ENCODE measurements around the gene IKBIP.
"Not testable (repeated sequence)": the region's sequence is repeated elsewhere in the genome, so short reads cannot be mapped to it uniquely, and the experiment has no call there.

Gene IKBIP

DNA sequence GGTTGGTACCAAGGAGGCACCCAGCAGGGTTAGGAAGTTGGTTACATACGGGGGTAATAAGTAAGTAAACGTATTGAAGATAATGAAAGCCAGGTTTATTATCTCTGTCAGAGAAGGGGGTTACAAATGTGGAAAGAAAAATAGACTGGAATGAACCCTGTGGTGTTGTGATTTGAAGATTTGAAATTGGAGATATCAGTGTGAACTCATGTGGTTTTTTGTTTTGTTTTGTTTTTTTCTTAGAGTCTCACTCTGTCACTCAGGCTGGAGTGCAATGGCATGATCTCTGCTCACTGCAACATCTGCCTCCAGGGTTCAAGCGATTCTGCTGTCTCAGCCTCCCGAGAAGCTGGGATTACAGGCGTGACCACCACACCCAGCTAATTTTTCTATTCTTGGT lies 65.2 kb downstream of the IKBIP start:
- TF ChIP-seq, protein P1, sequence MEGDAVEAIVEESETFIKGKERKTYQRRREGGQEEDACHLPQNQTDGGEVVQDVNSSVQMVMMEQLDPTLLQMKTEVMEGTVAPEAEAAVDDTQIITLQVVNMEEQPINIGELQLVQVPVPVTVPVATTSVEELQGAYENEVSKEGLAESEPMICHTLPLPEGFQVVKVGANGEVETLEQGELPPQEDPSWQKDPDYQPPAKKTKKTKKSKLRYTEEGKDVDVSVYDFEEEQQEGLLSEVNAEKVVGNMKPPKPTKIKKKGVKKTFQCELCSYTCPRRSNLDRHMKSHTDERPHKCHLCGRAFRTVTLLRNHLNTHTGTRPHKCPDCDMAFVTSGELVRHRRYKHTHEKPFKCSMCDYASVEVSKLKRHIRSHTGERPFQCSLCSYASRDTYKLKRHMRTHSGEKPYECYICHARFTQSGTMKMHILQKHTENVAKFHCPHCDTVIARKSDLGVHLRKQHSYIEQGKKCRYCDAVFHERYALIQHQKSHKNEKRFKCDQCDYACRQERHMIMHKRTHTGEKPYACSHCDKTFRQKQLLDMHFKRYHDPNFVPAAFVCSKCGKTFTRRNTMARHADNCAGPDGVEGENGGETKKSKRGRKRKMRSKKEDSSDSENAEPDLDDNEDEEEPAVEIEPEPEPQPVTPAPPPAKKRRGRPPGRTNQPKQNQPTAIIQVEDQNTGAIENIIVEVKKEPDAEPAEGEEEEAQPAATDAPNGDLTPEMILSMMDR (IDR thresholded peaks at IDR 0.05; ENCODE audit: control insufficient read depth, insufficient read depth, low read depth, low read length, missing control alignments), result no peak
- H3K4me3 ChIP-seq (ENCODE audit: control insufficient read depth, low read depth, low read length), result no peak overlapping the region
- DNase-seq (ENCODE audit: low read depth), result no peak

DNA sequence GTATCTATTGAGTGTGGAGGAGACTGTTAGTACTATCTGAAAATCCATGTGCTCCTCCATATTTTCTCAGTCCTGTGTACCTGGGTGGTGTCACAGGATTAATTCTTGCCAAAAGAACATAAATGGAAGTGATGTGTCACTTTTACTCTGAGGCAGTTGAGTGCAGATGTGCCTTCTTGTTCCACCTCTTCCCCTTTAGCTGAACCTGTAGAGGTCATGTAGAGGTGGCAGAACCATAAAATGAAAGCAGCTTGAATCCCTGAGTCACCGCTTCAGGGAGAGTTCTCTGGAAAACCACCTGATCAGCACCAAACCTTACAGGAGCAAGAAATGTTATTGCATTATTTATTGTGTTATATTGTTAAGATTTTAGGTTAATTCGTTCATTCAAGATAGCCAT lies 65.8 kb downstream of the IKBIP start:
- no peak overlapping the region for H3K4me3 ChIP-seq (ENCODE audit: control insufficient read depth, low read depth, low read length)
- DNase-seq (ENCODE audit: low read depth), result no peak
- TF ChIP-seq, protein P1 (IDR thresholded peaks at IDR 0.05; ENCODE audit: control insufficient read depth, insufficient read depth, low read depth, low read length, missing control alignments), result no peak

DNA sequence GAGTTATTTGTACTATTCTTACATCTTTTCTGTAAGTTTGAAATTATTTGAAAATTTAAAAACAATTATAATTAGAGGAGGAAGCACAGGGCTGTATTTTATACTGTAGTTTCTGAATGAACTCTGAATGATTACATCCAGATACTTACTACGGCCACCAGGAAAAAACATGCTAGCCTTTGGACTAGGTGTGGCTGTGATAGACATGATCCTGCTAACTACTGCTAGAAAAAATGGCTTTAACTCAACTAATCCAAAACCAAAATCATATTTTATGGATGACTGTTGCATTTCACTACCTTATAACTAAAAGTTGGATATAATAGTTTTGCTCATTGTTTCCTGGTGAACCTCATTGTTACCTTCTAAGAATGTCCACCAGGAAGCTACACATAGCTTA lies 66.2 kb downstream of the IKBIP start:
- TF ChIP-seq, protein P1 (IDR thresholded peaks at IDR 0.05; ENCODE audit: control insufficient read depth, insufficient read depth, low read depth, low read length, missing control alignments), result no peak
- no peak for DNase-seq (ENCODE audit: low read depth)

DNA sequence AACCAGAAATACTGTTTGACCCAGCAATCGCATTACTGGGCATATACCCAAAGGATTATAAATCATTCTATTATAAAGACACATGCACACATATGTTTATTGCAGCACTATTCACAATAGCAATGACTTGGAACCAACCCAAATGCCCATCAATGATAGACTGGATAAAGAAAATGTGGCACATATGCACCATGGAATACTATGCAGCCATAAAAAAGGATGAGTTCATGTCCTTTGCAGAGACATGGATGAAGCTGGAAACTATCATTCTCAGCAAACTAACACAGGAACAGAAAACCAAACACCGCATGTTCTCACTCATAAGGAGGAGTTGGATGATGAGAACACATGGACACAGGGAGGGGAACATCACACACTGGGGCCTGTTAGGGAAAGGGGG lies 67.8 kb downstream of the IKBIP start:
- not testable (repeated sequence) for DNase-seq (ENCODE audit: low read depth); H3K4me3 ChIP-seq (ENCODE audit: control insufficient read depth, low read depth, low read length)

More for the DNA sequence above, 66.2 kb downstream of the IKBIP start:
- H3K4me3 ChIP-seq (ENCODE audit: control insufficient read depth, low read depth, low read length), result no peak overlapping the region

DNA sequence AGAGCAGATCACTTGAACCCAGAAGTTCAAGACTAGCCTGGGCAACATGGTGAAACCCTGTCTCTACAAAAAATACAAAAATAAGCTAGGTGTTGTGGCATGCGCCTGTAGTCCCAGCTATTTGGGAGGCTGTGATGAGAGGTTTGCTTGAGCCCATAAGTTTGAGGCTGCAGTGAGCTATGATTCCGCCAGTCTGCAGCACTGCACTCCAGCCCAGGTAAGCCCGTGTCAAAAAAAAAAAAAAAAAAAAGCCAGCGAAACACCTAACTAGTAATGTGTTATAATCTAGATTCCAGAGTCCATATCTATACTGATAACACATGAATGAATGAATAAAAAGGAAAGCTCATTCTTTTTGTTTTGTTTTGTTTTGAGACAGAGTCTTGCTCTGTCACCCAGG lies 69.6 kb downstream of the IKBIP start:
- TF ChIP-seq, protein P1 (IDR thresholded peaks at IDR 0.05; ENCODE audit: control insufficient read depth, insufficient read depth, low read depth, low read length, missing control alignments), result no peak
- DNase-seq (ENCODE audit: low read depth), result no peak
- no peak overlapping the region for H3K4me3 ChIP-seq (ENCODE audit: control insufficient read depth, low read depth, low read length)

Measured in AG09309 (cell line).